Posterior cingulate gyrus (tissue), 11 donors: ENCODE measurements around the gene ASTN2.

Source experiments
- DNase-seq, 10 donors: peaks; one replicate each; pipeline versions ENCODE4 v3.0.0 to v3.0.0-alpha.2; 2020 to 2021; ENCODE audit warnings: mixed read lengths in 3 of 10
- intact Hi-C: fragments of 100-400 bp; cut with DNase I; formaldehyde crosslinking; loops from one replicate; pipeline ENCODE4 v1.15.1; 2023

The ASTN2 gene

GRCh38 chr9:116497095-116497890, 917.6 kb downstream of the ASTN2 start:
- DNase-seq = no peak
- intact Hi-C loops = loop anchor here (5.0 to 10.0 kb wide), 2 partner anchors 332 to 905 kb away; no protein-coding TSS in a partner anchor

DNA sequence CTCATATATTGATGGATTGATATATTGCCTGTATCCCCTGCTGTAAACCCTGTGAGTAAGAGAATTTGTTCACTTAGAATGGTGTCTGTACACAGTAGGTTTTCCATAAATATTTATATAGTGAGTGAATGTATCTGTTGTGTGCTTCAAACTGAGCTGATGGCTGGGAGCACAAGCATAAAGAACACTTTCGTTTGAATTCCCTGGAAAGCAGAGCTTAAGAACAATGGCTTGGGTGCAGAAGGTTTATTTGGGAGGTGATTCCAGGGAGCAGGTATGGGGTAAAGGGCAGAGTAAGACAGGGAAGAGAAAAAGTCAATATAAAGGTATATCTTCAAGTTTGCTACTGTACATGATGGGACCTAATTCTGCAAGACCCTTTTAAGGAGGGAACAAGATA, 918.7 kb downstream of the ASTN2 start:
- DNase-seq = no peak
- intact Hi-C loops = loop anchor here (5.0 to 10.0 kb wide), 2 partner anchors 331 to 904 kb away; no protein-coding TSS in a partner anchor

DNA sequence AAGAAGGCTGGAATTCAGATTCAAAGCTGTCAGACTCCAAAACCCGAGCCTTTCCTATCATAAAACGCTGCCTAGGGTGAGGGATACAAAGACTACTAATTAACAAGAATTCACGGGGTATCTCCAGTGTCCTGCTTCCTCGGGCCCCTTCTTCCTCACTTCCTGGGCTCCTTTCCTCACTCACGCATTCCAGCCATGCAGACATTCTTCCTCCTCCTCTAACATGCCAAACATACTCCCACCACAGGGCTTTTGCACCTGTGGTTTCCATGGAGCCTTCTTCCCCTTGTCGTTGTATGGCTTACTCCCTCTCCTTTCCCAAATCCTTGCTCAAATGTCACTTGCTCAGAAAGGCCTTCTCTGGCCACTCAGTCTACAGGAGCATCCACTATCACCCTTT, 919.1 kb downstream of the ASTN2 start:
- DNase-seq = no peak
- intact Hi-C loops = loop anchor here (5.0 to 10.0 kb wide), 2 partner anchors 331 to 903 kb away; no protein-coding TSS in a partner anchor

DNA sequence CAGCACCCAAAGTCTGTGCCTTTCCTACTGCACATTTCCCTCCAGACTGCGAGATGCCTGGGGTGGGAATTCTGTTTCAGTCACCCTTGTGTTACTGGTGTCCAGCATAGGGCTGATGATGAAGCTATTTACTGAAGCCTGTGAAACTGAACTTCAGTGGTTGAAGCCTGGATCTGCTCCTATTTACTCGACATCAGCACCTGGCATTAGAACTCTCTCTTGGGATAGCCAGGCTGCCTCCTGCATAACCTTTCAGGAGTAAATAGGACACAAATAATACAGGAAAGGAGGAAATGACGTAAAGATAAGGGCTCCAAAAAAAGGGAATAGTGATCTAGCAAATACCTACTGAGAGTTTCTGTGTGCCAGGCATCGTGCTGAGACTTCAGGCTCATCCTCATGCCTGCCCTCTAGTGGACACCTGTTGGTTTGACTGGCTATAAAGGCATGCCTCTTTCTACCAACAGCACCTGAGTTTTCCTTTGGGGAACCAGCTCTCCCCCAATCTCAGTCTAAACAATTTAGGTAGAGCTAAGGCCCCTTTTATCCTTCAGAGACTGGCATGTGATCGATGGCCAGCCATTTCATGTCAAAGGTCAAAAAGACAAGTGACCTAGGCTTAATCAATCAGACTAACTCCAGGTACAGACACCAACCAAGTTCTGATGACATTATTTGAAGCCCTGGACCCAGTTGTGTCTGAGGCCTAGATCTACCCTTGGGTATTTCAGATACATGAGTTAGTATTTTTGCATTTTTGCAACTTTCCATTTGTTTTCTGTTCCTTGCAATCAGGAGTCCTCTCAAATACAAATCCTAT, 919.8 kb downstream of the ASTN2 start:
- DNase-seq = peak in 2 of 10 donors; percentile 15 to 21
- intact Hi-C loops = loop anchor here (5.0 to 10.0 kb wide), 2 partner anchors 330 to 903 kb away; no protein-coding TSS in a partner anchor

DNA sequence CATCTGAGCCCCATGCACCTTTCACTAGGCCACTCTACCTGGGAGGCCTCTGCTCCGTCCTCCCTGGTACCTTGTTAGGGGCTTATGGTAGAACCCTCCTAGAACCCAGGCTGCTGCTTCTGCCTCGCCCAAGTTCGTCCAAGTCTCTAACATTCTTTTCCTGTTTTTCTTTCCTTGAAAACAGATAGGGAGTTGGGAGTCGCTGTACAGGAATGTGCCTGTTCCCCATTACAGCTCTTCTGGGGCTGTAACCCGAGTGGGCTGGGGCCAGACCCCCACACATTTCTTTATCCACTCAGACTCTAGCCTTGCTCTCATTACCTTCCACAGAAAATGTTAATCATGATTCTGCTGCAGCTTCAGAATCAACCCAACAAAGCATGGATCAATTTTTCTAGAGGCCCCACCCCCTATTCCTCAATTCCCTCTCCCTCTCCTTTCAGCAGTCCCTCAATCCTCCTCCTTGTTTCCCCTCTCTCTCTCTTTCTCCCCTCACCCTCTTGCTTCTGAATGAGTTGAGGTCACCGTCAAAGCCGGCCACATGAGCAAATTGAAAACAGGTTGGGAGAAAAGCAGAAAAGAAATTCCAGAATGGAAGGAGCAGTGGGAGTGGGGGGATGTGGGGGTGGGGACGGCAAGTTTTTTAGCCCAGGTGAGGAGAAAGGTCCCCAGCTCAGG, 921.5 kb downstream of the ASTN2 start:
- intact Hi-C loops = loop anchor here (10.0 kb wide), 1 partner anchor 329 kb away; no protein-coding TSS in a partner anchor
- DNase-seq = no peak

GRCh38 chr9:116491659-116492058, 923.2 kb downstream of the ASTN2 start:
- intact Hi-C loops = loop anchor here (10.0 kb wide), 1 partner anchor 327 kb away; no protein-coding TSS in a partner anchor
- DNase-seq = no peak

DNA sequence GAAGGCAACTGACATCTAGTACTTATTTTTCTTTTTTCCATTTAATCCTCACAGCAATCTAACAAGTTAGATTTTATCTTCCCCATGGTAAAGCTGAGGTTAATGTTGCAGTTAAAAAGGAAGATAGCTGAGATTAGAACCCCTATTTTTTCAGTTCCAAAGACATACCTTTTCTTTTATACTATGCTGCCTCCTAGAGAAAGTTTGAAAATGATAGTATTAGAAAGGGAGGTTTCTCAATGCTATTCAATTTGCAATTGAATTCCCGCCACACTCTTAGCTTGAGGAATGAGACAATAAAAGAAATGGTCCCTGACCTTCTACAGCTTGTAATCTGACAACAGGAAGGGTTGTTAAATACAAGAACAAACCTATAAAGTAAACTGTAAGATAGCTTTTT, 923.6 kb downstream of the ASTN2 start:
- intact Hi-C loops = loop anchor here (10.0 kb wide), 1 partner anchor 326 kb away; no protein-coding TSS in a partner anchor
- DNase-seq = no peak

DNA sequence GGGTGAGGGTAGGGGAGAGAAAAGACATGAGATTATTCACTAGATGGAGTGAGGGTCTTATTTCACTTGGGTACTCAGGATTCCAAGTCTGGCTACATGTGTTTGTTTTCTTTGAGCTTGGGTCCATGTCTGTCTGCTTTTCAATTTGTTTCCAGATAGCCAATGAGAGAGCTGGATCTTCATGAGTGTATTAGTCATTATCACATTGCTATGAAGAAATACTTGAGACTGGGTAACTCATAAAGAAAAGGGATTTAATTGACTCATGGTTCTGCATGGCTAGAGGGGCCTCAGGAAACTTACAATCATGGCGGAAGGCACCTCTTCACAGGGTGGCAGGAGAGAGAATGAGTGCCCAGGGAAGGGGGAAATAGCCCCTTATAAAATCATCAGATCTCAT, 924.5 kb downstream of the ASTN2 start:
- DNase-seq = no peak
- intact Hi-C loops = loop anchor here (10.0 kb wide), 1 partner anchor 326 kb away; no protein-coding TSS in a partner anchor

DNA sequence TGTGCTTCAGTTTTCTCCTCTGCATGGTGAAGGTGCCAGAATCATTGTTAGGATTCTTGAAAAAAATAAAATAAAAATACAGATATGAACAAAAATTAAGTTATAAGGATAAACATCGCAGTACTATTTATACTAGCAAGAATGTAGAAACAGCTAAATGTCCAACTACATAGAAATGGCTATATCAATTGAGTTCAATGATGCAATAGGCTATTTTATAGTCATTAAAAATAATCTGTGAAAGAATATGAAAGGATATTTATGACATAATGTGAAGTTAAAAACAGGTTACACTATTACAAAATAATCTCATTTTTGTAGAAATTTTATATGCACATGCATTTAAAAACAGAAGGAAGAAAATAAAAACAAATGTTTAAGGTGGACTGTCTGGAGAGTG, 926.5 kb downstream of the ASTN2 start:
- no peak for DNase-seq
- intact Hi-C loops = no loop called here

DNA sequence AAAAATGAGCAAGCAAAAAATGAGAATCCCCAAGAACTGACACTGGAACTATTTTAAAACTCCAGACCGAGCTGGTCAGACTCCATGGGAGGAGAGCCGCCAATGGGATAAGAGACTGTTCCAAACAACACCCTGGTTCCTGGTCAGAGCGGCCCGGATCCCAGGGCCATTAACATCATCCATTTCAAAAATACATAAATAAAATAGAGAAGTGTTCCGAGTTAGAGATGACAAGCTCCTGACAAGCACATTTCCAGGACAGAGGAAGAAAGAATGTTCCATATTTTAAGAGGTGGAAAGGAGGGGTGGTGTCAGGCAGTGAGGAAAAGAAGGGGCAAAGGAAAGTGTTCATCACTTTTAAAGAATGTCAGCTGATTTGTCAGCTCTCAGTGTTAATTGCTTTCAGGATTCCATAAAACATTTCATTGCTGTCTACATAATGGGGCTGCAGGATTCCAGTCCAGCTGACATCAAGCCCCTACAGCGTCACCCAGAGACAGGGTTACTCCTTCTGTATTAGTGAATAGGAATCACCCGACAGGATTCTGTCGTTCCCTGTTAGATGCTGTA, 930.3 kb downstream of the ASTN2 start:
- DNase-seq = no peak
- intact Hi-C loops = no loop called here

DNA sequence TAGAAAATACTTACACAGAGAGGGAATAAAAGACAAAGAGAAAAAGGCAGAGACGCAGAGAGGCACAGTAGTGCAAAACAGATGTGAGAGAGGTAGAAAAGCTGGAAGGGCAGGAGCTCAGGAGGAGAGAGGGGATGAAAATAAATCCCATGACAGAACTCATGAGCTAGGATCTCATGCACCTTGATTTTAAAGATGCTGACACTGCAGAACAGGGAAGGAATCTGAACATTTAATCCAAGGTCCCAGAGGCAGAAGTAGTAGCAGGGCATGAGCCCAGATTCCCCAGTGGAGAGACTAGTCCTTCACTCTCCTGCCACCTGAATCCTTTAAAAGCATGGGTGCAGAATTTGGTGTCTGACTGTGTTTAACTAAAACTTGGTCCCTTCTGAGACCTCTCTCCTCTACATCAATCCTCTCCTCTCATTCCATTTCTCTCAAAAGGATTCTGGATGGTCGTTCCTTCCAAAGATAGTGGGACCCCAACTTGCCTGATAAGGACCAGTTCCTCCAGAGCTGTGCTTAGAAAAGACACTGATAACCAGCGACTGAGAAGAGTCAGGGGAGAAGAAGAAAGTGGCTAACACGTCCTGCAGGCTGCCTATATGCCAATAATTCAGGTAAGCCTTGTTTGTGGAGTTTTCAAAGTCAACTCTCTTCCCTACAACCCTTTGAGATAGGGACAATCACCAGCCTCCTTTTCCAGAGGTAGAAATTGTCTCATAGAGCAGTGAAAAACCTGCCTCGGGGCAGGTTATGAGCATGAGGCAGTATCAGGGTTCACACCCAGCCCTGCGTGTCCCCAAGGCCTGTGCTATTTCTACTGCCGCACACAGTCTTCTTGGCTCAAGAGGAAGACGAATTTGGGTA, 931.0 kb downstream of the ASTN2 start:
- DNase-seq = no peak
- intact Hi-C loops = no loop called here

DNA sequence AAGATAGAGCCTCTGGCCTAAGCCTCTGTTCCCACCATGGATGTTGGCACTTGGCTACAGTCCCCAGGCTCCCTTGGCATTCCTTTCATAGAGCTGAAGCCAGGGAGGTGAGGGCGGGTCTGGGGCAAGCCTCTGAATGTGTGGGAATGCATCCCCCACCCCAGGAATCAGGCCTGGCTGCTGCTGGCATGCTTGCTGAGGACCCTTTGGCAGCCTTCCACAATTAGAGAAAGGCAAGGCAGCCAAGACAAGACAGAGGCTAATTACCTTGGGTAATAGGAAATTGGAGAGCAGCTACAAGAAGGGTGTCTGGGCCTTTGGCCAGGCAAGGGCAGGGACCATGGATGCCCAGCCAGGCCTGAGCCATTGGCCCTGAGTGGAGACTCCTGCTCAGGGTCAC, 932.1 kb downstream of the ASTN2 start:
- peak in 8 of 10 donors; percentile 4 to 84 (median 32) for DNase-seq
- intact Hi-C loops = no loop called here

- intact Hi-C loops = no loop called here
- DNase-seq = no peak
These were observed 934.2 kb downstream of the ASTN2 start for GRCh38 chr9:116480700-116481099.

- DNase-seq = no peak
- intact Hi-C loops = no loop called here
These were observed 934.9 kb downstream of the ASTN2 start for GRCh38 chr9:116479967-116480366.

DNA sequence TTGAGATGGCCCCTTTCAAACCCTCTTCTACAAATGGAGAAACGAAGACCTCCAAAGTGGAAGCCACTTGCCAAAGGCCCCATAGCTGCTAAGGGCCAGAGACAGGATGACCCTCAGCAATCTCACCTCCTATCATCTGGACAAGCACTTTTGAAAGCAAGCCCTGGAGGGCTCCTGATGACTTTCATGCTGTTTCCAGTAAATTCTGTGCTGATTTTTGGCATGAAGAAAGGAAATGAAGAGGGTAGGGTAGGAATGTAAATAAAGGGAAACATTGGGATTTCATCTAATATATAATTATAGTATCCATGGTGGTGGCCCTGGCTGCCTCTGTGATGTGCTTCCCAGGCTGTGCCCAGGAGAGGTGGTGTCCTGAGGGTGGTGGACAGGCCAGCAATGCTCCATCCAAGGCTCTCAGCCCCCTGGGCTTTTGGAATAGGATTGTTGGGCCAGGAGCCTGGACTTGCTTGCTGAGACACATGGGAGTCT, 935.8 kb downstream of the ASTN2 start:
- intact Hi-C loops = no loop called here
- DNase-seq = no peak

DNA sequence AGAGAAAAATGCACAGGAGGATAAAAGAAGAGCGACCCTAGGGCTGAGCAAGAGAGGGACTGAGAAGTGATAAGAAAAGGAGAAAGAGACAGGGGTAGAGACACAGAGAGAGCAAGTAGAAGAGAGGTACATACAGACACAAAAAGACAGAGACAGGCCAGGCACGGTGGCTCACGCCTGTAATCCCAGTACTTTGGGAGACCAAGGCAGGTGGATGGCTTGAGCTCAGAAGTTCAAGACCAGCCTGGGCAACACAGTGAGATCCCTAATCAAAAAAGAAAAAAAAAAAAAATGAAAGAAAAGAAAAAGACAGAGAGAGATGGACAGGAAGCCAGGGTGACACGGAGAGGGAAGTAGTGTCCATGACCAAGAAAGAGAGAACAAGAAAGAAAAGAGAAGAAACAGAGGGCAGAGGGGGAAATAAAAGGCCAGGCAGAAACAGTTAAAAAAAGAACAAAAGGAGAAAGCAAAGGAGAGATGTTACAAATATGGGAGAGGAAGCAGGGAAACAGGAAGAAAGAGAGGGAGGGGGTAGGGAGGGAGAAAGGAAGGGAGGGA, 937.2 kb downstream of the ASTN2 start:
- intact Hi-C loops = no loop called here
- DNase-seq = no peak

GRCh38 chr9:116476935-116477381, 937.9 kb downstream of the ASTN2 start:
- intact Hi-C loops = no loop called here
- peak in 2 of 10 donors; percentile 18 to 80 for DNase-seq

GRCh38 chr9:116476002-116476401, 938.9 kb downstream of the ASTN2 start:
- DNase-seq = no peak
- intact Hi-C loops = no loop called here

- intact Hi-C loops = no loop called here
These were observed 939.7 kb downstream of the ASTN2 start for GRCh38 chr9:116475201-116475600.

More at GRCh38 chr9:116475201-116475600, 939.7 kb downstream of the ASTN2 start:
- DNase-seq = no peak
